GM18909 (cell line): ENCODE data around the gene MAGI2.
"Not testable (repeated sequence)": the region's sequence is repeated elsewhere in the genome, so short reads cannot be mapped to it uniquely, and the experiment has no call there.

Experiments used
- ATAC-seq: cut with Tn5 transposase; IDR thresholded peaks from one replicate; pipeline ENCODE4 v1.9.1; 2021; ENCODE audit warnings: mild to moderate bottlenecking; ENCODE audit not compliant: unreplicated experiment, poor library complexity

Gene MAGI2

DNA sequence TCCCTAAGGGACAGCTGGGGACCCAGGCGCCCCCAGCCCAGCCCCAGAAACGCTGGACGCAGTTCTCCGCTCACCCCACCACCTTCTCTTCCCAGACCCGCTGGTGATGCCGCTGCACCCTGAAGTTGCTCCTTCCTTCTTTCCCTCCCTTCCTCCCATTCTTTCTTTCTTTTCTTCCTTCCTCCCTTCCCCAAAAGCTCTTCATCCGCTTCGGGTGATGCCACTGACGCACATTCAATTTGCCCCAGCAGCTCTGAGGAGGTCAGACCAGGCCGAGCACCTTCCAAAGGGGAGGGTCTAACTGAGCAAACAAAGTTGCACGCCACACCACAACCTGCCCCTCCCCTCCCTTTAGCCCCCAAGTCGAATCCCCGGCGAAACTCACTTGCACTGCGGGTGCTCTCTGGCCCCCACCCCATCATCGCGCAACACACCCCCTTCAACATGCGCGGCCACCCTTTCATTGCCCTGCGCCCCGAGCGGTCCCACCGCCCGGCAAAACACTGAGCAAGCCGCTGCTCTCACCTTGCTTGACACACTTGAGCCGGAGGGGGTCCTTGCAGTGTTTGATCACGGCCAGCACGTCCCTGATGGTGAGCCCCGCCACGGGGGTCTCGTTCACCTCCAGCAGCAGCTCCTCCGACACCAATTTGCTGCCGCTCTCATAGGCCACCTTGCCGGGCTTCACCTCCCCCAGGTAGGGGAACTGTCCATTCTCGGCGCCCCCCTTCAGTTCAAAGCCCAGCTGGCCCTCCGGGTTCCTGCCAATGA, 787 bp downstream of the MAGI2 start:
- no peak for ATAC-seq

DNA sequence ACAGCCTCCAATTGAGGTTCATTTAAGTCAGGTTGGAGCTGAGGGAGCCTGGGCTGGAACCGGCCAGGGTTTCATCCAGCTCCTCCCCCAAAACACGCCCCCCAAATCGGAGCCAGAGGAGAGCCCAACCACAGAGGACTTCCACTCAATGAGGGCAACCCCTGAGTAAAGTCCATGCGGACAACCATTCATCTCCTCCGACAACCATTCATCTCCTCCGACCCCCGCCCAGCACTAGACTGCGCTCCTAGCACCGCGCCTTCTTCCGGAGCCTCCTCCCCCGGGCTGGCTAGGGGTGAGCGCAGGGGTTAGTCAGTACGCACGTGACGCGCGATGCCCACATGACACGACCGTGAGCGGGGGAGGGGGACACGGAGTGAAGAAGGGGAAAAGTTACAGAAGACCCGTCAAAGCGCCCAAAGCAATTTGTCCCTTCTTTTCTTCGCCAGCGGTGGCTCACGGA, 1.4 kb downstream of the MAGI2 start:
- no peak for ATAC-seq

DNA sequence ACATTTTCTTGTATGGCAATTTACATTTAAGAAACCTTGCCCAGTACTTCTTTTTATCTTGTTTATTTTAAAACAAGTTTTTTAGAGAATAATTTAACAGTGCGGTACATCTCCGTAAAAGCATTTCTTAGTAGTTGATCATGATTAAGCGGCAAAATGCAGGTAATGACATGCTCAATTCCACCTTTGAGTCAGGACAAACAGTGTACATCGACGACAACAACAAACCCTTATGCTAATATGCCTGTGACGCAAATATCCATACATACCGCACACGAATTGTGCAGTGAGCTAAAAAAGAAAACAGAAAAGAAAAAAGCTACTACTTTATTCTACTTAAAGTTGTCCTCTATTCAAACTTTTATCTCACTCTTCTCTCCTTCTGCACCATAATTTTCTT, 1.9 kb downstream of the MAGI2 start:
- ATAC-seq = no peak

DNA sequence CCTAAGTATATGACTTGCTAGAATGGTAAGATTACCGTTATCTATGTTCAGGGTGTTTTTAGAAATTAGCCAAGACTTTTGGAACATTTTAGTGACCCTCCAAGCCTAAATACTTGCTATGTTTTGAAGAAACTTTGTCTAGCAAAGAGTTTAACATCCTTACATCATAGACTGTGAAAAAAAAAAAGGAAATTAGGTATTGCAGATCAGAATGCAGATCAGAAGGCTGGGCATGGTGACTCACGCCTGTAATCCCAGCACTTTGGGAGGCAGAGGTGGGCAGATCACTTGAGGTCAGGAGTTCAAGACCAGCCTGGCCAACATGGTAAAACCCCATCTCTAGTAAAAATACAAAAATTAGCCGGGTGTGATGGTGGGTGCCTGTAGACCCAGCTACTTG, 10.7 kb downstream of the MAGI2 start:
- ATAC-seq = not testable (repeated sequence)

DNA sequence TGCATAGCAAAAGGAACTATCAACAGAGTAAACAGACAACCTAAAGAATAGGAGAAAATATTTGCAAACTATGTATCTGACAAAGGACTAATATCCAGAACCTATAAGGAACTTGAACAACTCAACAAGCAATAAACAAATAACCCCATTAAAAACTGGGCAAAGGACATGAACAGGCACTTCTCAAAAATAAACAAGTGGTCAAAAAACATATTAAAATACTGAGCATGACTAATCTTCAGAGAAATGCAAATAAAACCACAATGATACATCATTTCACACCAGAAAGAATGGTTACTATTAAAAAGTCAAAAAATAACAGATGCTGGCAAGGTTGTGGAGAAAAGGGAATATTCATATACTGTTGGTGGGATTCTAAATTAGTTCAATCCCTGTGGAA, 17.1 kb downstream of the MAGI2 start:
- ATAC-seq = no peak

DNA sequence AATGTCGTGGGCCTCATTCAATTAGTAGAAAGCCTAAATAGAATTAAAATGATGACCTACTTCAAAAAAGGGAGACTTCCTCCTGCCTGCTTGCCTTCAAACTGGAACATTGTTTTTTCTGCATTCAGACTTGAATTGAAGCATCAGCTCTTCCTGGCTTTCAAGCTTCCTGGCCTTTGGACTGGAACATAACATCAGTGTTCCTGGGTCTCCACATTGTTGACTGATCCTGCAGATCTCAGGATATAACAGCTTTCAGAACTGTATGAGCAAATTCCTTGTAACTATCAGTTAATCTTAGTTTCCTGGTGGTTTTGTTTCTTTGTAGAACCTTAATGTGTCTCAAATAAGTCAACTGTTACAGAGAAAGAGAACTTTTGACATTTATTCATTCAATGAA, 18.6 kb downstream of the MAGI2 start:
- no peak for ATAC-seq

DNA sequence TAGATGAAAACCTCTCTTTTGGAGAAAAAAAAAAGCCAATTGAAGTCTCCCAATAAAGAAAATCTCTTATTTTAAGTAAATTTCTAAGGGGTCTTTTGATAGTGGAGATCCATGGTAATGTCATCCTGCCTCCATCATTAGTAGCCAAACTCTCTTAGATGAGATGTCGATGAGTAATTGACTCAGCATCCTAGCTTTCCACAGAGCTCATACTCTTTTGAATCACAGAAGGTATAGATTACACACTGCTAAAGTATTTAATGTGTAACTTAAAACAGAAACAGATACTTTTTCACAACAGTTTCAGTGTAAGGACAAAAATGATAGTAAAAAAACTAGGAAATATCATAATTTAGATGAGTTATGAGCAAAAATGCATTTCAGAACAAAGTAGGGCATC, 19.4 kb downstream of the MAGI2 start:
- no peak for ATAC-seq

DNA sequence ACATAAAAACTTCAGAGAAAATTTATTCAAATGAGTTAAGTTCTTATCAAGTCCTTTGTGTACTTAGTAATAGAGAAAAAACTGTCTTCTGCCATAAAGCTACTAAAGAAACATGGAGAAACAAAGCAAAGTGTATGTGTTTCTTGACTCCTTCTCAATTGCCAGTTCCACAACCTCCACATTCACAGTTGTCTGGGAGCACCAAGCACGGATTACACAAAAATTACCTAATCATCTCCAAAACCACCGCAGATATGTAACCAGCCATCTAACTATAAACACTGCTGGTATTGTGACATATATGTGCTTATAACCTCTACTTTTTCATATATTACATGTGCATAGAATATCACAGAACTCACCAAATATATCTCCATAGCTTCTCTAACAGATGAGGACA, 23.1 kb downstream of the MAGI2 start:
- ATAC-seq = no peak

DNA sequence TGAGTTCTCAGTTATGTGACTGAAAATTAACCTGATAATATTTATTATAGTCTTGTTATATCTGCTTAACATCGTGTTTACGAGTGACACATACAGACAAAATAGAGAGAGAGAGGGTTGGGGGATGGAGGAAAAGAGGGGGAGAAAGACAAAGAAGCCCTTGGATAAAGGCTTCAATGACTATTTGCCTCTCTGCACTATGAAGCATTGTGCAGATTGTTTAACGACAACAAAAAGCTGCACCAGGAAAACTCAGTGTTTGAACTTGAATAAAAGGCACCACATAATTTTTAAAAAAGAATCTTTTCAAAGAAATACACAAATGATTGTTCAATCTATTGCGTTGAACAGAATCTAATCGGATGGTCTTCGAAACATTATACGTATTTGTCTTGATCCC, 27.8 kb downstream of the MAGI2 start:
- no peak for ATAC-seq

DNA sequence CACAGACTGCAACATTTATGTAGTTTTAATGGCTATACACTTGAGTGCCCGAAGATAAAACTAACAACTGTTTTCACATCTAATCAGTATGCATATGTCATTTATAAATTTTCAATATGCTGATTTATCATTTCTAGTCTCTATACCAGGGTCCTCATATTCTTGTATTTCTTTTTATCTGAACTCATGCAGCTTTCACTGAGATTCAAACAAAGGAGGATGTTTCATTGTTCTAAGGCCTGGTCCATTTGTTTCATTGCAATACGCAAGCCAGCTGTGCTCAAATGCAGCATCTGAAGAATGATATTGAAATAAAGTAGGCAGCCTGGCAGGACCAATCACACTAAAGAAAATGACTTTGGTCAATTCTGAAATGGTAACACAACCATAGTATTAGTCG, 31.7 kb downstream of the MAGI2 start:
- ATAC-seq = no peak

DNA sequence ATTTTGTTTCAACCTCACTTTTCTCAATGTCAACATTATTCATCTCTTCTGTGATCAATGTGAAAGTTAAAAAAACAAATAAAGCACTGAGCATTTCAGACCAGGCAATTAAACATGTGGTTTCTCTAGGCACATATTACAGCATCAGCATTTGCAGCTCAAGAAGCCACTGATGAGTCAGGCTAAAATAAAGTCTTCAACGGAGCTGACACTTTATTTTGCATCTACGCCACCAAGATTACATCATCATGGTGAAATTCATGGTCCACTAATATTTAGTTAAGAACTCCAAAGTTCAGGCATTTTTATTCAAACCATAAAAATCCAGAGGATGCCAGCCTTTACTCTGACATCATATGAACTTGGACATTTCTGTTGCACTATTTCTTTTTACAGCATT, 33.0 kb downstream of the MAGI2 start:
- ATAC-seq = no peak

DNA sequence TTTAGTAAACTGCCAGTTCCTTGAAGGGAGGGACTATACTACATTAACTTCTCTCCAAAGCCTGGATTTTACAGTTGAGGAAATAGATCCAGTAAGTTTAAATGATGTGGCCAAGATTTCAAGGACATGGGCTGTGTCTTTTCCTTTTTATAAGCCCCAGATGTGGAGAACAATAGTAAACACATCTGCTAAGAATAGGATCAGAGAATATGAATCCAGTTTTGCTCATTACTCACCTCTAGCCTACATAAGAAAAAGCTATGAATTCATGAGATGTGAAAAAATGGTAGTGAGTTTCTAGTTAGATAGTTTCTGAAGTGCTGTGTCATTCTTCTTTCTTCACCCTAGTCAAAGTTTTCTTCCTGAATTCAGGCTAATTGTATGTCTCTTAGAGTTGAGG, 38.6 kb downstream of the MAGI2 start:
- ATAC-seq = no peak

DNA sequence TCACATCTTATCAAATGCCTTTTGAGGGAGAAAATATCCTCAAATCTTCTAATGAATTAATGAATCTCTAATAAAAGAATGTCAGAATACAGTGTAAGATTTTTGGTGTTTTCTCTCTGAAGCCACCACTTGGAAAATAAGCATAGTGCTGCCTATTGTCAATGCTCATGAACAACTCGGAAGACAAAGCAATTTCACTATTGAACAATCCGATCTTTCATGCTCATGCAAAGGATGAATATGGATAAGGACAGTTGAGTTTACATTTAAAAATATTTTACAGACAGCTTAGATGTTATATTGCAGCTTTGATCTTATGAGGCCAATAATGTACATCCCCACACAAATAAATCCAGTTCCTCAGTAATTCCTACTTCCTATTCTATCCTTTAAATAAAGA, 40.6 kb downstream of the MAGI2 start:
- no peak for ATAC-seq

DNA sequence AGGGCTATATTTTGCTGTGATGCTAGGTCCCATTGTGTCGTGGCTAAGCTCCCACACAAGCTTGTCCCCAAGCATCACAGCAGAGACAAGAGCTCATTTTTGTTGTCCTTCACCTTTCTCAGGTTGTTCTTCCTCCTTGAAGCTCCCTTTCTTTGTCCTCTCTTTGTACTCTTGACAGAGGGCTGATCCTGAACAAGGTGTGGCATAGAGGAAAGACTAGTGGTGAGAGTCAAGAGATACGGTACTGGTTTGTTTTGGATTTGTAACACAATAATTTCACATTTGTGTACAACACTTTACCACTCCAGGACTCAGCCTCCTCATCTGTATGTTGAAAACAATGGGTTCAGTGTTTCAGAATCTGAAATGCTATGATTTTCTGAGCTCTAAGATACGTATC, 41.0 kb downstream of the MAGI2 start:
- no peak for ATAC-seq

DNA sequence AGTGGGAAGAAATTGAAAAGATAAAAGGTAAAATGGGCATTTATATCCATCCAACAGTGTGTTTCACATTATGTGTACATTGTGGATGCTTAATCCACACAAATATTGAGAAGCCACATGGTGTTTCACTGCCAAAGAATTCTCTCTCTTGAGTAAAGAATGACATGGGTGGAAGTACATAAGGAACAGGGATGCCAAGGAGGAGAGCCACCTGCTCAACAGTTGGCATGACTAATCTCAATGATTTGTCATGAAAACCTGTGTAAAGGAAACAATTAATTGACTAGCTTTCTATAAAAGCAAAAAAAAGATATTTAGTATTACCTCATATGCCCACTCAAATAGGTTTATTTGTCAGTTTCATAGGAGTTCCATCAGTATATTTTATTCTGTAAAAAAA, 43.1 kb downstream of the MAGI2 start:
- ATAC-seq = no peak

DNA sequence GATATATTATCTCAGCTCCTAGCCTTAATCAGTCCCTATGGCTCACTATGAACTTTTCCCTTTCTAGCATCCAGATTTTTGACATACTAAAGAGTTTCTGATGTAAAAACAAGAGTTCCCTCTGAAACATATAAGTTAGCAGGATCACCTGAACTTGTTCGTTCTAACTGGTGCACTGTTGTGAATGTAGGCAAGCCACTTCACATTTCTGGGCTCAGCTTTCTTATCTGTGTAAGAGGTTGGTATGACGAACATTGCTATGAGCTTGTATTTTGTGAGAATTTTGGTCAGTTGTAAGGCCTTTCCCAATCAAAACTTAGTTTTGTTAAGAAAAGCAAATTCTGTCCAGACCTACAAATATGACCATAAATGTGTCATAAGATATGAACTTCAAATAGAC, 46.1 kb downstream of the MAGI2 start:
- ATAC-seq = no peak

DNA sequence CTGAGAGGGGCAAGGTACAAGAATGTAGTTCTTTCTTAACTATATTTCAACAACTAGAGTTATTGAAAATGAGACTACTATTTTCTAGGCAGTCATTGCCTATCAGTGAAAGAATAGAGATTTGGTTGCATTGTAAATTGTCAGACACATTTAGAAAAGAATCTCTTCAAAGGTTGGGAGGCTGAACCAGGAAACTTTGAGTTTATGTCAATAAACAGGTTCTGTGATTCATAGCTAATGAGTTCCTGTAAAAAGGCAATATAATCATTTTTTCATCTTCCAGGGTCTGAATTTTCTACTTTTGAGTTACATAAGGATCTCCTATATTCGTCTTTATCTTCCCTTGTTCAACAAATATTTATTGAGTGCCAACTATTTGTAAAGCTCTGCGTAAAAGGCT, 47.1 kb downstream of the MAGI2 start:
- ATAC-seq = no peak

DNA sequence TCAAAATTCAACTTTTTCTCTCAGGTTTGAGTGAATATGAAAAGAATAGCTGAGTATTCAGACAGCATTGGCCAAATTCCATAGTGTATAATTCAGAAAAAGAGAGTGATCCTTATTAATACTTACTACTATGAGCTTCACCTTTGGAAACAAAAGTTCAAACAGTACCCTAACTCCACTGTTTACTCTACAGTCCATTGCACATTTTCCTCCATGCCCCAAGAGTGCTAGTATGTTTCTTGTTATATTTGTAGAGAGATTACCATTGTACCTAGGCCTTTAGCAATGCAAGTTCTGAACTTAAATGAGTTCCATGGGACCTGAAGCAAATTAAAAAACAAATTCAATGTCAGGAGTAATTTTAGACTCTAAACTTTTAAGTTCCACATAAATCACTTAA, 48.1 kb downstream of the MAGI2 start:
- no peak for ATAC-seq

DNA sequence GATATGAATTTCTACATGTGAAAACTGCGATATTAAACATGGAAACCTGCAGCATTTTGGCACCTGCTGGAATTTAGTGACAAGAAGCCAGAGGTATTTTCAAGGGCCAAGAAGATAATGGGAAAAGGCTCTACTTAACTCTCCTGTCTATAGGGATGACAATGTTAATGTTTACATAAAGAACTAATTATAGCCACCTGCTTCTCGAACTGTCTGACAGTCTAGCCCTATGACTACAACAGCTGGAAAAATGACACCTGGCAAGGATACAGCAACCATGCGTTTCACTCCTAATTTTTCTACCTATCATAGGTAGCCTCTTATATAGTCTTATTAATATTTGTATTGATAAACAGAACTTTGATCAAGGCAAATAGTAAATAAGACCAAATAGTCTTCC, 49.6 kb downstream of the MAGI2 start:
- ATAC-seq = no peak

DNA sequence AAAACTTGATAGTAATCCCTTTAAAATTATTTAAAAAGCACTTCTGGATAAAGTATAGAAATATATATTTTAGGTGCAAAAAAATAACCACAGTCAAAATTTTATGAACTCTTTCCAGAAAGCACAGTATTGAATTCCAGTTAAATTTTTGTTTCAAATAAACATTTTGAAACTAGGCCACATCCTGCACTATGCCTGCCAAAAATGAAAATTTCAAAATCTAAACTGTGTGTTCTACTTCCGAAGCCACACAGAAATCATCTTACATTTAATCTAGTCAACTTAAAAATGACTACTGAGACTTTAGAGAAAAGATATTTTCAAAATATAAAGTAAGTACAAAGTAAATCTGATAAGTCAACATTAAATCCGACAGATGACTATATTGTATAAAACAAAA, 50.0 kb downstream of the MAGI2 start:
- no peak for ATAC-seq

DNA sequence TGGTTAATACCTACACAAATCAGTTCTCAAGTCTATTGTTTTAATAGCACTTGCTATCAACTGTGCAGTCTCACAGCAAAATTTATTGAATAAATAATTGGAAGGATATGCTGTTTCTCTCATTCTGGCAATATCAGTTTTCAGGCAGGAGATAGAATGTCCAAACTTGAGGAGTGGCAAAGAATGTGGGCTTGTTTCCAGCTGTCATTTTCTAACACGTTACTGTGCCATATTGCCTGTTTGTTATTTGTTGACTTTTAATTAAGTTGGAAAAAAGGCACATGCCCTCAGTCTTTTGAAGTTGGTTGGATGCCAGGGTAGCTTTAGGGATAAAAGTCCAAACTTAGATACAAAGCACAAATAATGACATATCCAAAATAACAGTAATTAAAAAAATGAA, 52.2 kb downstream of the MAGI2 start:
- ATAC-seq = no peak

DNA sequence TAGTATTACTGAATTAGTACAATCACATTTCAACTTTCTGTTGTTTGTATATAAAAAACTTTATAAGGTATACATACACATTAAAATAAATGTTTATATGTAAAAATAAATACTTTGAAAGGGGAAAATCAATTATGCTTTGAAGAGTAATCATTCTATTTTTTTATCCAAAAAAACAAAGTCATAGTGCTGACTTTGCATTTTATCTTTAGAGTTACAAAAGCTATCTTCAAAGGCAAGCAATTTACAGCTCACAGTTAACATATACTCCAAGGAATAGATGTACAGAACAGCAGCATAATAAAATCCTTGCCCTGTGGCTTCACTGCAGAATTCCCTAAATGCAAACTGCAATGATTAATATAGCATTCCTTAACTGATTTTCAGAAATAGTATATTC, 53.2 kb downstream of the MAGI2 start:
- no peak for ATAC-seq
